ENCODE results near the gene NFYB.
"Not testable (repeated sequence)": the region's sequence is repeated elsewhere in the genome, so short reads cannot be mapped to it uniquely, and the experiment has no call there.

The NFYB gene

GRCh38 chr12:104121001-104121400 lies 17.0 kb downstream of the NFYB start:
- H3K4me3 ChIP-seq (ENCODE audit: low read length in 2 of 2) = no peak overlapping the region
- peaks cover 4 to 14% of the 10 kb centered on the region in 2 donors for H3K36me3 ChIP-seq (ENCODE audit: control insufficient read depth in 2 of 2, insufficient read depth in 2 of 2, low read length in 2 of 2)

GRCh38 chr12:104115587-104115975 lies 22.4 kb downstream of the NFYB start:
- H3K4me3 ChIP-seq (ENCODE audit: low read length in 2 of 2) = no peak overlapping the region
- H3K27ac ChIP-seq (ENCODE audit: low read length) = no peak overlapping the region

More at GRCh38 chr12:104121001-104121400, 17.0 kb downstream of the NFYB start:
- no peak overlapping the region for H3K9ac ChIP-seq (ENCODE audit: low read length in 2 of 2)
- no peaks in the 10 kb centered on the region for H3K27me3 ChIP-seq (ENCODE audit: control insufficient read depth in 1 of 2, insufficient read depth in 2 of 2, low read length in 2 of 2)
- no peaks in the 10 kb centered on the region for H3K9me3 ChIP-seq (ENCODE audit: control insufficient read depth in 2 of 2, low read length in 2 of 2)
- no peak overlapping the region for H3K27ac ChIP-seq (ENCODE audit: low read length)
- no peaks in the 10 kb centered on the region for H3K4me1 ChIP-seq (ENCODE audit: control insufficient read depth, insufficient read depth, low read length)

GRCh38 chr12:104114834-104115586 lies 23.0 kb downstream of the NFYB start:
- H3K4me3 ChIP-seq (ENCODE audit: low read length in 2 of 2); H3K9me3 ChIP-seq (ENCODE audit: control insufficient read depth in 2 of 2, low read length in 2 of 2); H3K4me1 ChIP-seq (ENCODE audit: control insufficient read depth, insufficient read depth, low read length); H3K27me3 ChIP-seq (ENCODE audit: control insufficient read depth in 1 of 2, insufficient read depth in 2 of 2, low read length in 2 of 2); H3K27ac ChIP-seq (ENCODE audit: low read length); H3K9ac ChIP-seq (ENCODE audit: low read length in 2 of 2); H3K36me3 ChIP-seq (ENCODE audit: control insufficient read depth in 2 of 2, insufficient read depth in 2 of 2, low read length in 2 of 2): not testable (repeated sequence)

More at GRCh38 chr12:104115587-104115975, 22.4 kb downstream of the NFYB start:
- no peaks in the 10 kb centered on the region for H3K27me3 ChIP-seq (ENCODE audit: control insufficient read depth in 1 of 2, insufficient read depth in 2 of 2, low read length in 2 of 2)
- peaks cover 5 to 7% of the 10 kb centered on the region in 2 donors for H3K36me3 ChIP-seq (ENCODE audit: control insufficient read depth in 2 of 2, insufficient read depth in 2 of 2, low read length in 2 of 2)
- H3K9me3 ChIP-seq (ENCODE audit: control insufficient read depth in 2 of 2, low read length in 2 of 2) = no peaks in the 10 kb centered on the region
- no peaks in the 10 kb centered on the region for H3K4me1 ChIP-seq (ENCODE audit: control insufficient read depth, insufficient read depth, low read length)
- H3K9ac ChIP-seq (ENCODE audit: low read length in 2 of 2) = no peak overlapping the region

- no peak overlapping the region for H3K9ac ChIP-seq (ENCODE audit: low read length in 2 of 2)
- no peaks in the 10 kb centered on the region for H3K27me3 ChIP-seq (ENCODE audit: control insufficient read depth in 1 of 2, insufficient read depth in 2 of 2, low read length in 2 of 2)
- no peaks in the 10 kb centered on the region for H3K9me3 ChIP-seq (ENCODE audit: control insufficient read depth in 2 of 2, low read length in 2 of 2)
- no peak overlapping the region for H3K4me3 ChIP-seq (ENCODE audit: low read length in 2 of 2)
- H3K27ac ChIP-seq (ENCODE audit: low read length) = no peak overlapping the region
- peaks cover 2 to 3% of the 10 kb centered on the region in 2 donors for H3K36me3 ChIP-seq (ENCODE audit: control insufficient read depth in 2 of 2, insufficient read depth in 2 of 2, low read length in 2 of 2)
- no peaks in the 10 kb centered on the region for H3K4me1 ChIP-seq (ENCODE audit: control insufficient read depth, insufficient read depth, low read length)
These were observed 28.4 kb downstream of the NFYB start for GRCh38 chr12:104109446-104110271.

GRCh38 chr12:104108755-104109445 lies 29.1 kb downstream of the NFYB start:
- H3K9ac ChIP-seq (ENCODE audit: low read length in 2 of 2) = no peak overlapping the region
- H3K36me3 ChIP-seq (ENCODE audit: control insufficient read depth in 2 of 2, insufficient read depth in 2 of 2, low read length in 2 of 2) = peaks cover 0 to 3% of the 10 kb centered on the region in 2 donors
- no peaks in the 10 kb centered on the region for H3K4me1 ChIP-seq (ENCODE audit: control insufficient read depth, insufficient read depth, low read length)
- no peaks in the 10 kb centered on the region for H3K27me3 ChIP-seq (ENCODE audit: control insufficient read depth in 1 of 2, insufficient read depth in 2 of 2, low read length in 2 of 2)
- no peak overlapping the region for H3K27ac ChIP-seq (ENCODE audit: low read length)
- H3K4me3 ChIP-seq (ENCODE audit: low read length in 2 of 2) = no peak overlapping the region
- H3K9me3 ChIP-seq (ENCODE audit: control insufficient read depth in 2 of 2, low read length in 2 of 2) = no peaks in the 10 kb centered on the region

GRCh38 chr12:104106965-104107364 lies 31.0 kb downstream of the NFYB start:
- H3K36me3 ChIP-seq (ENCODE audit: control insufficient read depth in 2 of 2, insufficient read depth in 2 of 2, low read length in 2 of 2) = peaks cover 0 to 12% of the 10 kb centered on the region in 2 donors

GRCh38 chr12:104105461-104105860 lies 32.5 kb downstream of the NFYB start:
- H3K9me3 ChIP-seq (ENCODE audit: control insufficient read depth in 2 of 2, low read length in 2 of 2) = no peaks in the 10 kb centered on the region
- H3K27ac ChIP-seq (ENCODE audit: low read length) = no peak overlapping the region
- H3K36me3 ChIP-seq (ENCODE audit: control insufficient read depth in 2 of 2, insufficient read depth in 2 of 2, low read length in 2 of 2) = peaks cover 4 to 15% of the 10 kb centered on the region in 2 donors
- no peaks in the 10 kb centered on the region for H3K27me3 ChIP-seq (ENCODE audit: control insufficient read depth in 1 of 2, insufficient read depth in 2 of 2, low read length in 2 of 2)
- no peak overlapping the region for H3K9ac ChIP-seq (ENCODE audit: low read length in 2 of 2)
- H3K4me1 ChIP-seq (ENCODE audit: control insufficient read depth, insufficient read depth, low read length) = no peaks in the 10 kb centered on the region
- H3K4me3 ChIP-seq (ENCODE audit: low read length in 2 of 2) = no peak overlapping the region

More at GRCh38 chr12:104106965-104107364, 31.0 kb downstream of the NFYB start:
- Histone ChIP-seq H3K9me3 (ENCODE audit: control insufficient read depth in 2 of 2, low read length in 2 of 2) (no peaks in the 10 kb centered on the region), H3K27me3 (ENCODE audit: control insufficient read depth in 1 of 2, insufficient read depth in 2 of 2, low read length in 2 of 2) (no peaks in the 10 kb centered on the region), H3K4me1 (ENCODE audit: control insufficient read depth, insufficient read depth, low read length) (no peaks in the 10 kb centered on the region), H3K4me3 (ENCODE audit: low read length in 2 of 2) (no peak overlapping the region), H3K9ac (ENCODE audit: low read length in 2 of 2) (no peak overlapping the region), H3K27ac (ENCODE audit: low read length) (no peak overlapping the region)

- Histone ChIP-seq H3K4me3 (ENCODE audit: low read length in 2 of 2) (no peak overlapping the region), H3K27me3 (ENCODE audit: control insufficient read depth in 1 of 2, insufficient read depth in 2 of 2, low read length in 2 of 2) (no peaks in the 10 kb centered on the region), H3K4me1 (ENCODE audit: control insufficient read depth, insufficient read depth, low read length) (no peaks in the 10 kb centered on the region), H3K9me3 (ENCODE audit: control insufficient read depth in 2 of 2, low read length in 2 of 2) (no peaks in the 10 kb centered on the region), H3K36me3 (ENCODE audit: control insufficient read depth in 2 of 2, insufficient read depth in 2 of 2, low read length in 2 of 2) (peaks cover 30 to 42% of the 10 kb centered on the region in 2 donors), H3K27ac (ENCODE audit: low read length) (no peak overlapping the region), H3K9ac (ENCODE audit: low read length in 2 of 2) (no peak overlapping the region)
These were observed 40.1 kb downstream of the NFYB start for GRCh38 chr12:104097954-104098353.

- Histone ChIP-seq H3K9me3 (ENCODE audit: control insufficient read depth in 2 of 2, low read length in 2 of 2) (no peaks in the 10 kb centered on the region), H3K9ac (ENCODE audit: low read length in 2 of 2) (no peak overlapping the region), H3K27me3 (ENCODE audit: control insufficient read depth in 1 of 2, insufficient read depth in 2 of 2, low read length in 2 of 2) (no peaks in the 10 kb centered on the region), H3K27ac (ENCODE audit: low read length) (no peak overlapping the region), H3K4me1 (ENCODE audit: control insufficient read depth, insufficient read depth, low read length) (no peaks in the 10 kb centered on the region), H3K36me3 (ENCODE audit: control insufficient read depth in 2 of 2, insufficient read depth in 2 of 2, low read length in 2 of 2) (peaks cover 37 to 44% of the 10 kb centered on the region in 2 donors), H3K4me3 (ENCODE audit: low read length in 2 of 2) (no peak overlapping the region)
These were observed 42.7 kb downstream of the NFYB start for GRCh38 chr12:104095289-104095688.

GRCh38 chr12:104094284-104094683 lies 43.7 kb downstream of the NFYB start:
- peaks cover 36 to 52% of the 10 kb centered on the region in 2 donors for H3K36me3 ChIP-seq (ENCODE audit: control insufficient read depth in 2 of 2, insufficient read depth in 2 of 2, low read length in 2 of 2)
- H3K4me3 ChIP-seq (ENCODE audit: low read length in 2 of 2) = no peak overlapping the region
- H3K27me3 ChIP-seq (ENCODE audit: control insufficient read depth in 1 of 2, insufficient read depth in 2 of 2, low read length in 2 of 2) = no peaks in the 10 kb centered on the region
- no peak overlapping the region for H3K27ac ChIP-seq (ENCODE audit: low read length)
- no peaks in the 10 kb centered on the region for H3K4me1 ChIP-seq (ENCODE audit: control insufficient read depth, insufficient read depth, low read length)
- no peak overlapping the region for H3K9ac ChIP-seq (ENCODE audit: low read length in 2 of 2)
- H3K9me3 ChIP-seq (ENCODE audit: control insufficient read depth in 2 of 2, low read length in 2 of 2) = no peaks in the 10 kb centered on the region
